Osteoblast (primary cell): ENCODE data around the gene FGFRL1. TPM values are rescaled to one million over a fixed set of nuclear protein-coding genes. Genes with fewer than 3 reads are reported as not detected.

Experiments
- DNase-seq: peaks from one replicate; pipeline ENCODE4 v3.0.0; 2011; ENCODE audit warnings: low spot score, mixed read lengths; ENCODE audit not compliant: insufficient read length; ENCODE audit errors: missing footprints
- H2AFZ ChIP-seq: 2 replicates; pipeline ENCODE4 v1.6.0; 2011; ENCODE audit warnings: mild to moderate bottlenecking, low read length
- H3K27ac ChIP-seq: 2 replicates; pipeline ENCODE4 v1.5.1; 2011; ENCODE audit warnings: mild to moderate bottlenecking, low read depth, low read length, moderate library complexity
- H3K27me3 ChIP-seq: 2 replicates; pipeline ENCODE4 v1.6.0; 2012; ENCODE audit warnings: mild to moderate bottlenecking, control low read depth, inconsistent platforms, low read length, moderate library complexity; ENCODE audit not compliant: insufficient read depth
- H3K36me3 ChIP-seq: 2 replicates; pipeline ENCODE4 v1.5.1; 2011; ENCODE audit warnings: mild to moderate bottlenecking, low read length, control low read depth, moderate library complexity; ENCODE audit not compliant: insufficient read depth
- H3K4me1 ChIP-seq: 2 replicates; pipeline ENCODE4 v1.5.1; 2011; ENCODE audit warnings: mild to moderate bottlenecking, low read length, control low read depth, moderate library complexity; ENCODE audit not compliant: insufficient read depth
- H3K4me2 ChIP-seq: 2 replicates; pipeline ENCODE4 v1.6.0; 2011; ENCODE audit warnings: mild to moderate bottlenecking, low read length; ENCODE audit not compliant: insufficient read depth
- H3K4me3 ChIP-seq: fragments of 200-600 bp; sonication (generic); 3 replicates; pipeline ENCODE4 v1.5.1; 2012; ENCODE audit warnings: mild to moderate bottlenecking, low read length, inconsistent platforms; ENCODE audit not compliant: insufficient read depth
- H3K79me2 ChIP-seq: 2 replicates; pipeline ENCODE4 v1.6.0; 2012; ENCODE audit warnings: mild to moderate bottlenecking, low read length, control low read depth, inconsistent platforms; ENCODE audit not compliant: insufficient read depth
- H3K9me3 ChIP-seq: 2 replicates; pipeline ENCODE4 v1.5.1; 2011; ENCODE audit warnings: low read depth, low read length, control low read depth
- H4K20me1 ChIP-seq: 2 replicates; pipeline ENCODE4 v1.6.0; 2012; ENCODE audit warnings: mild to moderate bottlenecking, low read length, control low read depth; ENCODE audit not compliant: insufficient read depth
- total RNA-seq: library from RNA; depleted of rRNA; stranded (reverse); fragments of >200 nt; gene quantifications from 2 replicates; pipeline ENCODE4 v1.2.3, GENCODE V29; 2012
- TF ChIP-seq, protein P1 (sequence below): IDR thresholded peaks from 2 replicates; pipeline ENCODE4 v1.5.1; 2011; ENCODE audit warnings: mild to moderate bottlenecking, low read depth, low read length, moderate library complexity; ENCODE audit errors: extremely low read depth

FGFRL1 gene
- total RNA-seq, 1 donor = 30.8 TPM

GRCh38 chr4:1042352-1043055, 31.1 kb downstream of the FGFRL1 start:
- no peak overlapping the region for H2AFZ ChIP-seq
- H4K20me1 ChIP-seq = no peaks in the 10 kb centered on the region
- H3K4me3 ChIP-seq = no peak overlapping the region
- peaks cover 58% of the 10 kb centered on the region for H3K4me1 ChIP-seq
- no peak for DNase-seq
- H3K79me2 ChIP-seq = no peaks in the 10 kb centered on the region
- no peaks in the 10 kb centered on the region for H3K27me3 ChIP-seq
- no peaks in the 10 kb centered on the region for H3K9me3 ChIP-seq
- H3K4me2 ChIP-seq = no peak overlapping the region
- H3K36me3 ChIP-seq = no peaks in the 10 kb centered on the region
- TF ChIP-seq, protein P1, sequence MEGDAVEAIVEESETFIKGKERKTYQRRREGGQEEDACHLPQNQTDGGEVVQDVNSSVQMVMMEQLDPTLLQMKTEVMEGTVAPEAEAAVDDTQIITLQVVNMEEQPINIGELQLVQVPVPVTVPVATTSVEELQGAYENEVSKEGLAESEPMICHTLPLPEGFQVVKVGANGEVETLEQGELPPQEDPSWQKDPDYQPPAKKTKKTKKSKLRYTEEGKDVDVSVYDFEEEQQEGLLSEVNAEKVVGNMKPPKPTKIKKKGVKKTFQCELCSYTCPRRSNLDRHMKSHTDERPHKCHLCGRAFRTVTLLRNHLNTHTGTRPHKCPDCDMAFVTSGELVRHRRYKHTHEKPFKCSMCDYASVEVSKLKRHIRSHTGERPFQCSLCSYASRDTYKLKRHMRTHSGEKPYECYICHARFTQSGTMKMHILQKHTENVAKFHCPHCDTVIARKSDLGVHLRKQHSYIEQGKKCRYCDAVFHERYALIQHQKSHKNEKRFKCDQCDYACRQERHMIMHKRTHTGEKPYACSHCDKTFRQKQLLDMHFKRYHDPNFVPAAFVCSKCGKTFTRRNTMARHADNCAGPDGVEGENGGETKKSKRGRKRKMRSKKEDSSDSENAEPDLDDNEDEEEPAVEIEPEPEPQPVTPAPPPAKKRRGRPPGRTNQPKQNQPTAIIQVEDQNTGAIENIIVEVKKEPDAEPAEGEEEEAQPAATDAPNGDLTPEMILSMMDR = no peak
- H3K27ac ChIP-seq = no peak overlapping the region

GRCh38 chr4:1043162-1043561, 31.7 kb downstream of the FGFRL1 start:
- no peak for DNase-seq
- Histone ChIP-seq H3K79me2 (no peaks in the 10 kb centered on the region), H3K4me3 (peak overlapping the region; percentile 30), H3K36me3 (no peaks in the 10 kb centered on the region), H4K20me1 (no peaks in the 10 kb centered on the region), H3K27me3 (no peaks in the 10 kb centered on the region), H3K9me3 (no peaks in the 10 kb centered on the region), H3K27ac (peak overlapping the region; percentile 58), H3K4me1 (peaks cover 65% of the 10 kb centered on the region), H2AFZ (no peak overlapping the region), H3K4me2 (peak overlapping the region; percentile 64)
- TF ChIP-seq, protein P1 = no peak

DNA sequence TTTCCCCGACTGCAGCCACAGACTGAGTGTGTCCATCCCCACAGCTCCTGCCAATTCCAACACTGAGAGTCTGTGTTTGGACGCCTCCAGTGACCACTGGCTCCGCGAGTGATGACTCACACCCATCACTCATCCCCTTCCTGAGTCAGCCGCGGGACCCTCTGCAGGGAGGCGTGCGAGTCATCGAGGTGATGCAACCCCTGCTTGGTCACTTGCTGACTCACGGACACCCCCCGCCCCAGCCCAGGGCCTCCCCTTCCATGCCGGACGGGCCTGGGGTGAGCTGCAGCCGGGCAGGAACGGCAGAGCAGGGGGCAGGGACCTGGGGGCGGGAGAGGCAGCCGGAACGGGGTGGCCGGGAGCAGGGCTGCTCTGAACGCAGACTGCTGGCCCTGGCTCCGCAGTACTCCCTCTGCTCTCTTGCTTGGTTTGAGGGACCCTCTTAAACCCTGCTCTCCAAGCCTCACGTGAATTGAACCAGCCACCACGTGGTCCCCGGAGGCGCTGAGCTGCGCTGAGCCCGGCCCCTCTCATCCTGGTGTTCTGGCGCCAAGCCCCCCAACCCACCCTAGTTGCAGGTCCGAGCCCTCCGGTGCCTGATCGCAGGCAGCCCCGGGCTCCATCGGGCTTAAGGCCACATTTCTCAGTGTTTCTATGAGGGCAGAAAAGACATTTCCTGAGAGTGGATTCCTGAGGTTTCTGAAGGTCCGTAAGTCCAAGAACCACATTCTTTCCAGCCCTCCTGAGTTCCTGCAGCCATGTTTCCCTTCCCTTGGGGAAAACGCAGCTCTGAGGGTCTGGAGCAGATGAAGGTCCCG, 32.4 kb downstream of the FGFRL1 start:
- peak overlapping the region; percentile 98 for H3K27ac ChIP-seq
- H3K27me3 ChIP-seq = no peaks in the 10 kb centered on the region
- H3K4me2 ChIP-seq = peak overlapping the region; percentile 80
- TF ChIP-seq, protein P1 = no peak
- peak overlapping the region; percentile 87 for H2AFZ ChIP-seq
- no peaks in the 10 kb centered on the region for H3K36me3 ChIP-seq
- DNase-seq = peak; percentile 100
- peaks cover 65% of the 10 kb centered on the region for H3K4me1 ChIP-seq
- H4K20me1 ChIP-seq = no peaks in the 10 kb centered on the region
- H3K4me3 ChIP-seq = peak overlapping the region; percentile 59
- H3K79me2 ChIP-seq = no peaks in the 10 kb centered on the region
- no peaks in the 10 kb centered on the region for H3K9me3 ChIP-seq

- Histone ChIP-seq H3K4me2 (peak overlapping the region; percentile 80), H3K4me1 (peaks cover 59% of the 10 kb centered on the region), H3K4me3 (peak overlapping the region; percentile 59), H3K27me3 (no peaks in the 10 kb centered on the region), H3K79me2 (no peaks in the 10 kb centered on the region), H3K36me3 (no peaks in the 10 kb centered on the region), H4K20me1 (no peaks in the 10 kb centered on the region), H3K9me3 (no peaks in the 10 kb centered on the region), H3K27ac (peak overlapping the region; percentile 98), H2AFZ (peak overlapping the region; percentile 87)
- TF ChIP-seq, protein P1 = no peak
- no peak for DNase-seq
These were observed 33.2 kb downstream of the FGFRL1 start for GRCh38 chr4:1044469-1045192.
